HG03196 (cell line): Measurements from ENCODE around the gene FAF1.

Source experiments
- ATAC-seq: cut with Tn5 transposase; IDR thresholded peaks from one replicate; pipeline ENCODE4 v1.9.1; 2021; ENCODE audit not compliant: unreplicated experiment

FAF1 gene

DNA sequence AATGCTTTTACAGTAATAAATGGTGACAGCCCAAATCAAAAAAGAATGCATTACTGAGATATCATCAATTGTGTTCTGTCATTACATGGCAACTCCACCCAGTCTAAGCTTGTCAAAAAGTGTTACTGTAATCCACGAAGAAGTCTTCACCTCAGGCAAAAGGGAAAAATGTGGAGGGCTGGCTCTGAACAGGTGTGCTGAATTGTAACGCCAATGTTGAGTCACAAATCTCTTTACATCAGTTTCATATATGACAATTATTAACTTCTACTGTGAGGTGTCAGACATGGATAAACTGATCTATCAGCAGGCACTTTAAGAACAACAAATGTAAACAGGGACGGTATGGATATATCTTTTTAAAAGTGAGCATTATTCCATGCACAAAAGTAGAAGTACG lies 438.4 kb downstream of the FAF1 start:
- no peak for ATAC-seq

DNA sequence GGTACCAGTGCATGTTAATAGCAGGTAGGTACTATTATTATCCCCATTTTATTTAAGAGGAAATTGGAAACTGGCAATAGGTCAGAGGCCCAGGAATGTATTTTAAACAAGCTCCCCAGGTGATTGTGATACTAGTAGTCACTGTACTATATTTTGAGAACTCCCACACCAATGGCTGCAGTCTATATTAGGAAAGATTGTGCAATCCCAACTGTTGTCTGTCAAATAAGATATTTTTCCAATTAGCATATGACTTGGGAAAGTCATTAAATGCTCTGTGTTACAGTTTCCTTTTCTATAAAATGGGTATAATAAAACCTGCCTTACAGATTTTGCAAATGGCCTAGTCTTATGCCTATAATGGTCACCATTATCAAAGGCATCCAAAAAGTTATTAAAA lies 442.6 kb downstream of the FAF1 start:
- ATAC-seq = no peak

DNA sequence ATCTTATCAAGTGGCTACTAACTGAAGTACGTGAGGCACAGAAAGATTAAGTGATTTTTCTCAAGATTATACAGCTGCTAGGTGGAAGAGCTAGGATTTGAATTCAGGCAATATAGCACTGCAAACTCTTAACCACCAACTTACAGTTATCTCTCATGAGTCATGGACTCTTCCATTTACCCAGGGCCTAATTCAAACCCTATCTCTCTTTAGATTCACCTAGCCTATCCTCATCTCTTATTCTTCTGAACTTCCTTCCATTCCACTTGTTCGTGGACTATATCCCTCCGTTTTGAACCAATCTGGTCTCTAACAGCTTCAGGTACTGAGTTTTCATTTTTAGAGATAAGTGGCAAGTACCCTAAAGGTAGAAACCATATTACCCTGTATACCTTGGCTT lies 444.0 kb downstream of the FAF1 start:
- ATAC-seq = no peak

DNA sequence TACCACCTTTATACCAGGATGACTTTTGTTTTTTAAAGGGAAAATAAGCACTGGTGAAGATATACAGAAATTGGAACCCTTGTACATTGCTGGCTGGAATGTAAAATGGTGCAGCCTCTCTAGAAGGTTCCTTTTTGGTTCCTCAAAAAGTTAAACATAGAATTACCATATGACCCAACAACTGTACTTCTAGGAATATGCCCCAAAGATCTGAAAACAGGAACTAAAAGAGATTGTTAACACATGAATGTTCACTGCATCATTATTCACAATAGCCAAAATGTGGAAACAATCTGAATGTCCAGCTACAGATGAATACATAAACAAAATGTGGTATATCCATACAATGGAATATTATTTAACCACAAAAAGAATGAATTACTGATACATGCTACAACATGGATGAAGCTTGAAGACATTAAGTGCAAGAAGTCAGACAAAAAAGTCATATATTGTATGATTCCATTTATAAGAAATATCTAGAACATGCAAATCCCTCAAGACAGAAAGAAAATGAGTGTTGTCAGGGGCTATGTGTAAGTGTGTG lies 452.0 kb downstream of the FAF1 start:
- no peak for ATAC-seq

DNA sequence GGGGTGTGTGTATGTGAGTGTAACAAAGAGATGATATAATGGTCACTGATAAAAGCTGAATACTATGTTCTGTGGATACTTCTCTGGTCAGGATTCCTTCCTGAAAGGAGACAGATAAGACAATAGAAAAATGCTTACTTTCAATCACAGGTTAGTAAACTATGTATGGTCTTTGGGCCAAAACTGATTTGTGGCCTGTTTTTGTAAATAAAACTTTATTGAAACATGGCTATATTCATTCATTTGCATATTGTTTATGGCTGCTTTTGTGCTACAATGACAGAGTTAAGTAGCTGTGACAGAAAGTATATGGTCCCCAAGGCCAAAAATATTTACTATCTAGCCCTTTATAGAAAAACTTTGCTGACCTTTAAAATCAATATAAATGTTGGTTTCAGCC lies 454.6 kb downstream of the FAF1 start:
- no peak for ATAC-seq

DNA sequence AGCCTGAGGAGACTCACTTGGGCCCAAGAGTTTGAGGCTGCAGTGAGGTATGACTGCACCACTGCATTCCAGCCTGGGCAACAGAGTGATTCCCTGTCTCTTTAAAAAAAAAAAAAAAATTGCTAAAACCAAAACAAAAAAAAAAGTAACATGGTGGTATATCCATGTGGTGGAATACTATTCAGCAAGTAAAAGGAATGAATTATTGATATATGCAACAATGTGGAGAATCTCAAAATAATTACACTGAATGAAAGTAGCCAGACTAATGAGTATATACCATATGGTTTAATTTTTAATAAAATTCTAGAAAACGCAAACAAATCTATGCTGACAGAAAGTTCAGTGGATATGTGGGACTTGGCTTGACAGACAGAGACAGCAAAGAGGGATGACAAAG lies 456.6 kb downstream of the FAF1 start:
- ATAC-seq = no peak

DNA sequence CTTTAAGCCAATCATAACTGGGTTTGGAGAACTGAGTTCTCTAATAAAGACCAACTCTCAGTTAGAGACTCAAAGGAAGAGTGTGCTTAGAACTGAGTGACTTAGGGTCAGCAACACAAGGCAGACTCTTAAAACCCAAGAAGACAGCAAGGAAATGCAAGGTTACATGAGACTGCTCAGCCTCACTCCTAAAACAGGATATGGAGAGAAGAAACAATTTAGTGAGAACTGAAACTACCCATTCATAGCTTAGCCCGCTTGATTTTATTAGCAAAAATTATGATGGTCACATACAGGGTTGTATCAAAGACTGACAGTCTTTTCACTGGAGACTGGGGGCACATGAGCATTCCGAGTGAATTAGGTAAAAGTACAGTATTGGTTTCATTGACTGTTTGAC lies 457.9 kb downstream of the FAF1 start:
- no peak for ATAC-seq

DNA sequence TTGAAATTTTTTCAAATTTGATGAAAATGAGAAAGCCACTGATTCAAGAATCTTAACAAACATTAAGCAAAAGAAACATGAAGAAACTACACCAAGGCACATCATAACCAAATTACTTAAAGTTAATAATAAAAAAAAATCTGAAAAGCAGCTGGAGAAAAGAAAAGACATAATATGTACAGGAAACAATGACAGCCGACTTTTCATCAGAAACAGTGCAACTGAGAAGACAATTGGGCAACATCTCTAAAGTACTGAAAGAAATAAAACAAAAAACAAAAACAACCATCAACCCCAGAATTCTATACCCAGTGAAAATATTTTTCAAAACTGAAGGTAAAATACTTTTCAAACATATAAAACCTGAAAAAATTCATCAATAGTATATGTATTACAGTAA lies 463.1 kb downstream of the FAF1 start:
- no peak for ATAC-seq

DNA sequence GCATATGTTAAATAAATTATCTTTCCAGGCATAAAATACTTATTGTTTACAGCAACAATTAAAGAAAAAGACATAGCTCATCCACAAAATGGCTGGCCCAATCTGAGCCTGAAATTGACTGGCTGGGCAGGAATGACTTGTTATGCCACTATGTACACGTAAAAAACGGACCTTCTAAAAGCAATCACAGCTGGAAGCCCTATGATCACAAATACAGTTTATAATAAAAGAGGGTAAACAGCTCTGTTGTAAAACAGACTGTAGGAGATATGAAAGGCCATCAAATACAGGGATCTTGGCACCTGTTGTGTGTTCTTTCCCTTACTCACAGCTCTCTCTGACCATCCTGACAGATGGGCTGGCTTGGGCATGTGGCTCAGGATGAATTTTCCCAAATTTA lies 466.4 kb downstream of the FAF1 start:
- ATAC-seq = no peak

DNA sequence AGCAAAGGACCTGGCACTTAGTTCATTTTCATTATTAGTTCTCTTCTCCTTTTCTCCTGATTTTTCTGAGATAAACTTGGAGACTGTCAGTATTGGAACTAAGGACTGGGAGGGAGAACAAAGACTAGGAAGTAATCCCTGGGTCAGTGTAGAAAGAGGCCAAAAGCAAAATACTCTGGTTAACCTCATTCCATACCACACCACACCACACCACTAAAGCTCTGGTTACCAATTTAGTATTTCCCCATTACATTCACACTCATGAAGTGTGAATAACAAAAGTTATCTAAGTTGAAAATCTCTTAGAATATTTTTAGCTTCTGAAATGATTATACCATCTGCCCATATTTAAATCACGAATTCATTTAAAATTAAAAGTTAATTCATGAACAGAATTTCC lies 467.9 kb downstream of the FAF1 start:
- no peak for ATAC-seq

DNA sequence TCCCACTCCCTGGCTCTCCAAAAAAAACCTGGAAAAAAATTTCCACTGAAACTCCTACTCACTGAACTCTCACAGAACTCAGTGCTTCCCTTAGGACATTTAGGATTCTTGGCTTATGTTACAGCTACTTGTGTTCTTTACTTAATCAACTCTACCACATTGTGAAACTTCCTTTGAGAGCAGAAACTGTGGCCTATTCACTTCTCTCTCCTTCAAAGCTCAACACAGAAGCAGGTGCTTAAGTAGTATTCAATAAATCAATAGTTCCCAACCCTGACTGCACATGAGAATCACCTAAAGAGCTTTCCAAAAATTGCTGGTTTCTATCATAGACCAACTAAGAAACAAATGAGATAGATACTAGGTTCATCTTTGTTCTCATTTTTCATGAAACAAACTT lies 468.9 kb downstream of the FAF1 start:
- ATAC-seq = no peak

DNA sequence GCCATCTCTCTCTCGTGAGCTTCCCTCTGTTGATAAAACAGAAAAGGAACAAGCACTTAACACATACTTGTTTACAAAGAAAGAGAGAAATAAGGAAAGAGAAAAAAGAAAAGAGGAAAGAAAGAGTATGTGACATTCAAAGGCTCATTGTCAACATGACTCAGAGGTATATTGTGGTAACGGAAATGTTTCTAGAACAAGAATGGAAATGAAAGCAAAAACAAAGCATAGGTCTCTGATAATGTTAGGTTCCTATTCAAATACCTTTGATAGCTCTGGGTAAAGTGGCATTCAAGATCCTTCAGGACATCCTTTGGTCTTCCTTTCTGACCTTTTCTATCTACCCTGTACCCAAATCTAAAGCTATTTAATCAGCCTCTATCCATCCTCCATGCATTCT lies 469.4 kb downstream of the FAF1 start:
- no peak for ATAC-seq

DNA sequence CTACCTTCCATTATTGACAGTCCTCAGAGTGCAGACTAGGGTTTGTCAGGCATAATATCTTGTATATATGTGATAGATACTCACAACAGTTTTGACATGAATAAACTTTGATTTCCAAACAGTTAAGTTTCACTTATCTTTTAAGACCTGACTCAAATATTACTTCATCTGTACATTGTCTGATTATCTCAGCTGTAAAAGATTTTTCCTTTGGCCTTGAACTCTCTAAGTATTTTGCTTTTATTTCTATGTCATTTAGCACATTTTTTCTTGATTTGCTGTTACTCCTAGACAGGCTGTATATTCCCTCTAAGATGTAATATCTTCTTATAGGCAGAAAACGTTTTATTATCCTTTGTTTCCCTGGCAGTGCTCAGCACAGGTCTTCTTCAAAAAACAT lies 471.2 kb downstream of the FAF1 start:
- ATAC-seq = no peak

DNA sequence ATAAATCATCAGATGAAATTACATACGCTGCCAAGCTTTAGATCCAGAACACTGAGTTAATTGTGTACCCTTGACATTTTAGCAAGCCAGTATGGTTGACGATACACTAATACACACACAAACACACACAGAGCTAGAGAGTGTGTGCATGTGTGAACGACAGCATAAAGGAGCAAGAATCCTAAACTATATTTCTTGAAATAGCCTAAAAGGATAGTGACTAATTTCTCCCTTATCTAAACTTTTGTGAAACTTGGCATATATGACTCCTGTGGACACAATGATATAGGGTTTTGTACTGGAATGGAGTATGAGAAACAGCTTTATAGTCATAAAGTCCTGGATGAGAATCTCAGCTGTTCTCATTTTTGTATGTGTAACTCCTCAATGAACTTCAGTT lies 471.7 kb downstream of the FAF1 start:
- no peak for ATAC-seq

DNA sequence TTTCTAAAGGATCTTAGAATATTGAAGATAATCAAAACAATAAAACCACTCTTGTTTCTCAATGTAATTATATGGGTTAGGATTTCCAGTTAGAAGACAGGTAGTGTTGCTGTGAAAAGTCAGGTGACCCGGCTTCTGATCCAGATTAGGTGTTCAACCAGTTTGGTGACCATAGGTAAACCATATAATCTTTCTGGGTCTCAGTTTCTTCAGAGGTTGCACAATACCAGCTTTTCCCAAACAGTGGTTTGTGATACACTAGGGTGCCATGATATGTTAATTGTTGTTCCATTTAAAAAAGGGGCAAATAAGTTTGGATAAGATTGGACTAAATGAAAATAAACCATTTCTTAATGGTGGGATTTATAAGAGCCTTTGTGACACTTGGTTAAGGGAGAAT lies 472.3 kb downstream of the FAF1 start:
- no peak for ATAC-seq

DNA sequence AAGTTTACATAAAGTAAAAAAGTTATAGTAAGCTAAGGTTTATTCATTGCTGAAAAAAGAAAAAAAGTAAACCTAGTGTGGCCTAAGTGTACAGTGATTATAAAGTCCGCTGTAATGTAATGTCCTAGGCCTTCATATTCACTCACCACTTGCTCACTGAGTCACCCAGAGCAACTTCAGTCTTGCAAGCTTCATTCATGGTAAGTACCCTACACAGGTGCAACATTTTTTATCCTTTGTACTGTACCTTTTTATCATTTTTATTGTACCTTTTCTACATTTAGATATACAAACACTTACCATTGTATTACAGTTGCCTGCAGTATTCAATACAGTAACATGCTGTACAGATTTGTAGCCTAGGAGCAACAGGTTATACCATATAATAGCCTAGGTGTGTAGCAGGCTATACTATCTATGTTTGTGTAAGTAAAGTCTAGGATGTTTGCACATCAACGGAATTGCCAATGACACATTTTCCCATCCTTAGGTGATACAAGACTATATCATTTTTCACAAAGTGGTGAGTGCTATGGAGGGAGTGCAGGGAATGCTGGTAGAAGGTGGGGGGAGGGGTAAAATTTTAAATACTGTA lies 478.8 kb downstream of the FAF1 start:
- ATAC-seq = no peak

DNA sequence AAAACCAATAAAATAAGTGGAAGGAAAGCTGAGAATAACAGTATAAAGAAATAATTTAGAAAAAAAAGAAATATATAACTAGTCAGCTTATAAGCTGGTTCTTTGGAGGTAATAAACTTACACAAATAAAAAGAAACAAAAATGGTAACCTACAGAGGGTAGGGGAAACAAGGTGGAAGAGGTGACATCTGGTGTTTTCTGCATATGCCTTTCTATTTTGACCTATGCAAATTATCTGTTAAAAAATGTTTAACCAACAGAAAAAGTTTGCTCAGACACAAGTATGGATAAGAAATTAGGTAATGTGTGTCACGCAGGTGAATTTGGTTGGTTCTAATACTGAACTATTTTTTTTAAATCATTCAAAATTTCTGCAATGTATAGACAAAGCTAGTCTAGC lies 483.3 kb downstream of the FAF1 start:
- ATAC-seq = no peak

DNA sequence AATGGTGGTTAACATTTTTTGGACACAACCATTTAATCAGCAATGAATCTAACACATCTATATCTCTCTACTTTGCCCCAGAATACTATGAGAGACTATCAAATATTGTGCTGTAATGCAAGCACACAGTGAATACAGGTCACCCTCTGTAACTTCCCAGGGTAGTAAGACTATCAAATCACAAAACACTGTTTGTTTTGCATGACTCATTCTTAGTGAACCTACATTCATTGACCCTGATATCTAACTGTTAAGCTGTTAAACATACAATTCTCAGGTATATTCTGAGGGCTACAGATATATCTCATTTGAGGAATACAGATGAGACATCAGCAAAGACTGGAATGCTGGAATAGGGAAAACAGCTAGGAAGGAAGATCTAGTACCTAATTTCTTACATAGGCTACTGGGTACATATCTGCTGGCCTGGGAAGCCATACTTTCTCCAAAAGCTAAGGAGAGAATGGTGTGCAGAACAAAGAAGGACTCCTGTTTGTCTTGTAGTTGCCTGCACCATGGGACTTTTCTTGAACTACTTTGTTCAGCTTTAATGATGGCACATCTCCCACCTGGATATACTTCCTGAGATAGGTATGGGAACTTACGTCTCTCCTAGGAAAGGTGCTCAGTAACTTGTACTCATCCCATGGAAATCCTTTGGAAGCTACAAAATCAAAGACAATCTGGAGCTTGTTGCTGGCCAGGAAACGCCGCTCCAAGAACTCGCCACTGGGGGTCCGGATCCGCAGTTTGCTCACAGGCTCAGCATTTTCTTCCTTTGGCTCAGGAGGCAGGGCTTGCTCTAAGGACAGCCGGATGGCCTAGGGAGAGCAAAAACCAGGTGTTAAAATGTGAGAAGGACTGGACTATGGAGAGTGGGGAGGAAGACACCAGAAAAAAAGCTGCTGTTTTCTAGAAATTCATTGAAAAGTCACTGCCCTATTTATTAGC lies 484.9 kb downstream of the FAF1 start:
- ATAC-seq = no peak

DNA sequence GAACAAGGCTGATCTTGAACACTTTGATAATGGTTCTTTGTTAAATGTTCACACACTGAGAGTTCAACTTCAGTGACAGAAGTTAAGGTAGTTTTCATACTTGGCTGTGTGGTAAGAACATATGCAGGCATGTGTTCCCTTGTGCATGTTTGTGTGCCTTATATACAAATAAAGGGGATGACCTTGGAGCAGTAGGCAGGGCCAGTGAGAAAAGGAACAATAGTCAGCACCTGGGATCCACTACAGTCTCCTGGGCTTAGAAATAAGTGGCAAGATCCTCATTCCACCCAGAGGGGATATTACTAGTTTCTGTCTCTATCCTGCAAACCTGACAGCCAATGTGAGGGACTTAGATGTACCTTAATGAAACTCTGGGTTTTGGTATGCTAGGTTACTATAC lies 486.6 kb downstream of the FAF1 start:
- no peak for ATAC-seq

DNA sequence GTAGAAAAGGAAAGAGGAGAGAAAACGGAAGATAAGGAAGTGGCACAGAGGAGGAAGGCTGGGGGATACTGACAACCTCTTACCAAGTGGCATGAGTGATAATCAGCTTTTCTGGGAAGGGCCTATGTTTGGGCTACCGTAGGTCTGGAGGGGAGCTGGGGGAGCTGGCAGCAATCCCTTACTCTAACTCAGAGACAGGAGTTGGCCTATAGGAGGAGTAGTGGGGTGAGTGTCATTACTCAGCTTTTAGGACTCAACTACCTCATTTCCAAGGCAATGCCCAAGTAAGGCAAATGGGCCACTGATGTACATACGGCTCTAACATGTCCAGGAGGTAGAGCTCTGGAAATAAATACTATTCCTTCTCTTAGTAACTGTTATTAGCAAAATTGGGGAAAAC lies 488.1 kb downstream of the FAF1 start:
- ATAC-seq = no peak

DNA sequence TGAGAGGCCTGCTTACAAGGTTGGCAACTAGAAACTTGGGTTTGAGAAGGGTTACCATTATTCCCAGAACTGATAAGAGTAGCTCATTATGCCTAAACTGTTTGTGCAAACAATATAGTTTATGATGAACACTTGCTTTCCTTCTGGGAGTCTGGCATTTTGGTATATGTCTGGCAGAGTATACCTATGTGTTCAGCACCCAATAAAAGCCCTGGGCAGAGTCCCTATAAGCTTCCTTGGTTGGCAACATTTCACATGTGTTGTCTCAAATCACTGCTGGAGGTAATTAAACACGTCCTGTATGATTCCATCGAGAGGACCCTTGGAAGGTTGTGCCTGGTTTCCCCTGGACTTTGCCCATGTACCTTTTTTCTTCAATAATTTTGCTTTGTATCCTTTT lies 497.1 kb downstream of the FAF1 start:
- ATAC-seq = no peak

DNA sequence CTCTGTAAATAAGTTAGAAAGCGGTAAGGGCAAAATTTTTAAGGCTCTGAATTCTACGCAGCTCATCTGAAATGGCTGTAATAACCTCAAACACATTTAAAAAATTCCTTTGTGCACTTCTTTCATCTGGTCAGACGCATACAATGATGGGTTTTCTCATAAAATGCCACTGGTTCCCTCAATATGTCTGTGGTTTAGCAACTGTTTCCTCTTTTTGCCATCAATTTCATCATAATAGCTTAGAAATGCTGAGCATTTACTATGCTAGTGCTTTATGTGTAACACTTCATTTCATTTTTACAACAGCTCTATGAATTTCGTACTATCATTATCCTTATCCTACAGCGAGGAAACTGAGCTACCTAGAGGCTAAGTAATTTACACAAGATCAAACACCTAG lies 501.6 kb downstream of the FAF1 start:
- ATAC-seq = no peak
